HepG2 (cell line): Measurements from ENCODE around the gene PP2D1. TPM values are rescaled to one million over a fixed set of nuclear protein-coding genes. Genes with fewer than 3 reads are reported as not detected.

Experiments
- ARID4A ChIP-seq: sonication (generic); formaldehyde crosslinking; IDR thresholded peaks from 2 replicates; pipeline ENCODE4 v1.5.0; 2020; ENCODE audit warnings: mild to moderate bottlenecking, missing genetic modification reagents, borderline replicate concordance
- CEBPB ChIP-seq: IDR thresholded peaks from 2 replicates; pipeline ENCODE4 v1.6.1; 2011; ENCODE audit warnings: low read depth, low read length, improper control_type of control experiment, borderline replicate concordance
- GPN1 ChIP-seq: sonication (generic); formaldehyde crosslinking; IDR thresholded peaks from 2 replicates; pipeline ENCODE4 v1.5.1; 2020; ENCODE audit warnings: missing genetic modification reagents, borderline replicate concordance
- HMG20A ChIP-seq: IDR thresholded peaks from 2 replicates; pipeline ENCODE4 v1.6.1; 2016; ENCODE audit warnings: borderline replicate concordance
- IKZF1 ChIP-seq: fragments of 450-650 bp; IDR thresholded peaks from 2 replicates; pipeline ENCODE4 v1.7.1; 2016
- KMT2B ChIP-seq: IDR thresholded peaks from 2 replicates; pipeline ENCODE4 v1.6.1; 2016; ENCODE audit warnings: missing genetic modification reagents, missing compliant biosample characterization
- LRRFIP1 ChIP-seq: sonication (generic); formaldehyde crosslinking; conservative IDR thresholded peaks from 2 replicates; pipeline ENCODE4 v1.4.0; 2020; ENCODE audit warnings: missing genetic modification reagents
- MEIS2 ChIP-seq: sonication (generic); formaldehyde crosslinking; IDR thresholded peaks from 2 replicates; pipeline ENCODE4 v1.9.0; 2021; ENCODE audit warnings: mild to moderate bottlenecking, missing genetic modification reagents
- MXD1 ChIP-seq: sonication (generic); formaldehyde crosslinking; IDR thresholded peaks from 2 replicates; pipeline ENCODE4 v1.4.0; 2020; ENCODE audit warnings: mild to moderate bottlenecking, missing genetic modification reagents
- NFATC3 ChIP-seq: sonication (generic); formaldehyde crosslinking; IDR thresholded peaks from 2 replicates; pipeline ENCODE4 v1.5.1; 2020; ENCODE audit warnings: mild to moderate bottlenecking, missing genetic modification reagents
- SIX1 ChIP-seq: sonication (generic); formaldehyde crosslinking; IDR thresholded peaks from 2 replicates; pipeline ENCODE4 v1.4.0; 2020; ENCODE audit warnings: missing genetic modification reagents, borderline replicate concordance
- SMAD1 ChIP-seq: sonication (generic); formaldehyde crosslinking; IDR thresholded peaks from 2 replicates; pipeline ENCODE4 v1.4.0; 2020; ENCODE audit warnings: missing genetic modification reagents, low read depth, mild to moderate bottlenecking, borderline replicate concordance
- TCF7 ChIP-seq: sonication (generic); IDR thresholded peaks from 2 replicates; pipeline ENCODE4 v1.6.1; 2016; ENCODE audit warnings: antibody characterized with exemption, low read depth
- TGIF2 ChIP-seq: IDR thresholded peaks from 2 replicates; pipeline ENCODE4 v1.6.1; 2016; ENCODE audit warnings: control low read depth, missing compliant biosample characterization
- YEATS4 ChIP-seq: sonication (generic); formaldehyde crosslinking; IDR thresholded peaks from 2 replicates; pipeline ENCODE4 v1.4.0; 2020; ENCODE audit warnings: missing genetic modification reagents, borderline replicate concordance
- ZHX2 ChIP-seq, 2 experiments: sonication (generic) in 1 of 2; formaldehyde crosslinking in 1 of 2; IDR thresholded peaks; 2 replicates each; pipeline versions ENCODE4 v1.6.1 to v1.9.0; 2014 to 2022; ENCODE audit warnings: antibody characterized with exemption in 1 of 2, borderline replicate concordance in 1 of 2, inconsistent platforms in 1 of 2, low read depth in 1 of 2, missing genetic modification reagents in 1 of 2
- ZKSCAN8 ChIP-seq: IDR thresholded peaks from 2 replicates; pipeline ENCODE4 v1.6.1; 2016; ENCODE audit warnings: borderline replicate concordance, missing genetic modification reagents, missing compliant biosample characterization
- polyA plus RNA-seq, 8 experiments: library from polyadenylated mRNA; depleted of rRNA in 3 of 8; stranded (reverse) in 7 of 8; unstranded in 1 of 8; fragments of >200 nt; fragmentation: Illumina TruSeq in 4 of 8; extraction: Trizol in 4 of 8; gene quantifications; 2 replicates each; pipeline versions ENCODE4 v1.2.1 to v1.2.3, GENCODE V29; 2011 to 2016; ENCODE audit warnings: low read depth in 4 of 8, missing spikeins in 1 of 8, mixed read lengths in 1 of 8; ENCODE audit not compliant: insufficient read depth in 1 of 8
- total RNA-seq, 5 experiments: library from RNA; depleted of rRNA; stranded (reverse); fragments of >200 nt; fragmentation: Illumina TruSeq; extraction: Trizol; gene quantifications; 2 replicates each; pipeline ENCODE4 v1.2.3, GENCODE V29; 2016; ENCODE audit warnings: low read depth in 1 of 5

The PP2D1 gene
- total and polyA plus RNA-seq, 2 of the 13 experiments (the other 11 are each of a cell fraction or from before 2014, with no cell fraction given), result not detected

- TF ChIP-seq ZHX2 (IDR thresholded peaks at IDR 0.05; ENCODE audit: low read depth), result no peak
- no peak for TF ChIP-seq ZHX2 (CRISPR knock-in tag; IDR thresholded peaks at IDR 0.05; ENCODE audit: borderline replicate concordance)
- TF ChIP-seq SMAD1, result no peak
- TF ChIP-seq MXD1 (CRISPR knock-in tag), result peak; percentile 36; the same call in 1 of the 2 replicates
- TF ChIP-seq ARID4A, result peak; percentile 96
- TF ChIP-seq MEIS2 (CRISPR knock-in tag), result peak; percentile 90
- no peak for TF ChIP-seq SIX1 (CRISPR knock-in tag)
- no peak for TF ChIP-seq IKZF1
- TF ChIP-seq LRRFIP1, result no peak
- no peak for TF ChIP-seq HMG20A (CRISPR knock-in tag)
- 0 out of 2 replicates have a peak, but pooled peaks have one; percentile 29 for TF ChIP-seq YEATS4 (CRISPR knock-in tag)
- peak; percentile 100 for TF ChIP-seq TGIF2 (CRISPR knock-in tag)
- TF ChIP-seq KMT2B, result peak; percentile 36; the same call in 1 of the 2 replicates
- TF ChIP-seq TCF7, result no peak
- no peak for TF ChIP-seq ZKSCAN8
- TF ChIP-seq GPN1 (CRISPR knock-in tag), result no peak
- TF ChIP-seq CEBPB, result no peak
- TF ChIP-seq NFATC3 (CRISPR knock-in tag), result no peak
These were observed 29.2 kb upstream of the PP2D1 start (continued) for GRCh38 chr3:20041197-20041780.
